ENCODE data around the gene FBXO42. TPM values are rescaled to one million over a fixed set of nuclear protein-coding genes. Genes with fewer than 3 reads are reported as not detected.

The FBXO42 gene
- total RNA-seq, 1 donor from 2014 or later = 19.0 TPM

GRCh38 chr1:16243215-16243610 is 109.1 kb downstream of the FBXO42 start:
- ChIA-PET CTCF (interaction anchor here (0.8 to 4.3 kb wide), 4 partner anchors 39 to 163 kb away, joined by 3 to 55 read pairs (median 13); no protein-coding TSS in a partner anchor), POLR2A (no interaction called here)
- Mint-ChIP-seq H3K27ac (no peak overlapping the region), H3K27me3 (no peaks in the 10 kb centered on the region), H3K4me3 (no peak overlapping the region), H3K9me3 (no peaks in the 10 kb centered on the region), H3K36me3 (ENCODE audit: low read depth) (peaks cover 13% of the 10 kb centered on the region), H3K4me1 (peaks cover 7% of the 10 kb centered on the region)
- no peak for TF ChIP-seq CTCF (IDR thresholded peaks at IDR 0.05)
- ATAC-seq (ENCODE audit: low read depth) (no peak), DNase-seq (no peak)
- intact Hi-C loops (cut with micrococcal nuclease) = no loop called here

GRCh38 chr1:16242556-16243214 is 109.6 kb downstream of the FBXO42 start:
- POLR2A ChIA-PET = interaction anchor here (0.7 kb wide), 1 partner anchor 235 kb away, joined by 3 read pairs; no protein-coding TSS in a partner anchor
- Mint-ChIP-seq H3K9me3 (no peaks in the 10 kb centered on the region), H3K36me3 (ENCODE audit: low read depth) (peaks cover 11% of the 10 kb centered on the region), H3K4me1 (peaks cover 8% of the 10 kb centered on the region), H3K4me3 (no peak overlapping the region), H3K27me3 (no peaks in the 10 kb centered on the region), H3K27ac (no peak overlapping the region)
- CTCF ChIA-PET = interaction anchor here (0.8 to 4.3 kb wide), 2 partner anchors 120 to 162 kb away, joined by 3 to 55 read pairs; no protein-coding TSS in a partner anchor
- no peak for TF ChIP-seq CTCF (IDR thresholded peaks at IDR 0.05)
- no peak for DNase-seq
- ATAC-seq (ENCODE audit: low read depth) = no peak
- intact Hi-C loops (cut with micrococcal nuclease) = no loop called here

DNA sequence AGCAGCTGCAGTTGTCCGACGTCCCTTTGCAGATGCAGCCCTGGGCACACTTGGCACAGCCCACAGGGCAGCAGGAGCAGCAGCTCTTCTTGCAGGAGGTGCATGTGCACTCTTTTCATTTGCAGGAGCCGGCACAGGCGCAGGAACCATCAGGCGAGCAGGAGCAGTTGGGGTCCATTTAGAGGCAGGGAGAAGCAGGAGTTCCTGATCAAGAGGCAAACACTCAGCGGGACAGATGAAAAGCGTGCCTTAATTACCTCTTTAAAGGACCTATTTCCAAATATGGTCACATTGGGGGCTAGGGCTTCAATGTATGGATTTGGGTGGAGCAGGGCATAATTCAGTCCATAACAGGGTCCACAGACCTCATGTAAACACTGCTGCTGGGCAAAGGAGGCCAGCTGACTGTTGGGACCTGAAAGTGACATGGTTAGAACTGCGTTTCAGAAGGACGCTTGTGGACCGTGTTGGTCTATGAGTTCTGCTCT is 111.0 kb downstream of the FBXO42 start:
- H3K36me3 Mint-ChIP-seq (ENCODE audit: low read depth) = peaks cover 5% of the 10 kb centered on the region
- CTCF ChIA-PET = interaction anchor here (0.8 kb wide), 1 partner anchor 53 kb away, joined by 3 read pairs; no protein-coding TSS in a partner anchor

DNA sequence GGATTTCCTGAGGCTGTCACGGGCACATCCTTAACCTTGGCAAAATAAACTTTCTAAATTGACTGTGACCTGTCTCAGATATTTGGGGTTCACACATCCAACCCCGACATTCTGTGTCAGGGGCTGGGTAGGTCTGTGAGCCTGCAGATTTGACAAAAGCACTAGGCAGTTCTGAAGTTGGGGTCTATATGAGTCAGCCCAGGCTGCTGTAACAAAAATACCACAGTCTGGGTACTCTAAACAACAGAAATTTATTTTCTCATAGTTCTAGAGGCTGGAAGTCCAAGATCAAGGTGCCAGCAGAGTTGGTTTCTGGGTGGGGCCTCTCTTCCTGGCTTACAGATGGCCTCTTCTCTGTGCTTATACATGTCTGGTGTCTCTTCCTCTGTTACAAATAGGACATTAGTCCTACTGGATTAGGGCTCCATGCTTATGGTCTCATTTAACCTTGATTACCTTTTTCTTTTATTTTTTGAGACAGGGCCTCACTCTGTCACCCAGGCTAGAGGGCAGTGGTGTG is 112.2 kb downstream of the FBXO42 start:
- H3K27me3 Mint-ChIP-seq = no peaks in the 10 kb centered on the region
- no peak for TF ChIP-seq CTCF (IDR thresholded peaks at IDR 0.05)
- DNase-seq (no peak), ATAC-seq (ENCODE audit: low read depth) (no peak)
- H3K4me3 Mint-ChIP-seq = no peak overlapping the region
- ChIA-PET CTCF (no interaction called here), POLR2A (interaction anchor here (0.7 kb wide), 1 partner anchor 23 kb away, joined by 4 read pairs; no protein-coding TSS in a partner anchor)
- H3K27ac Mint-ChIP-seq = no peak overlapping the region
- H3K4me1 Mint-ChIP-seq = peaks cover 16% of the 10 kb centered on the region
- H3K36me3 Mint-ChIP-seq (ENCODE audit: low read depth) = peaks cover 2% of the 10 kb centered on the region
- intact Hi-C loops (cut with micrococcal nuclease) = no loop called here
- no peaks in the 10 kb centered on the region for H3K9me3 Mint-ChIP-seq

More for the DNA sequence above, 111.0 kb downstream of the FBXO42 start:
- H3K4me3 Mint-ChIP-seq = no peak overlapping the region
- H3K27ac Mint-ChIP-seq = no peak overlapping the region
- DNase-seq = no peak
- POLR2A ChIA-PET = no interaction called here
- ATAC-seq (ENCODE audit: low read depth) = no peak
- H3K9me3 Mint-ChIP-seq = no peaks in the 10 kb centered on the region
- no peaks in the 10 kb centered on the region for H3K27me3 Mint-ChIP-seq
- H3K4me1 Mint-ChIP-seq = peaks cover 12% of the 10 kb centered on the region
- intact Hi-C loops (cut with micrococcal nuclease) = no loop called here
- TF ChIP-seq CTCF (IDR thresholded peaks at IDR 0.05) = no peak

- DNase-seq (no peak), ATAC-seq (ENCODE audit: low read depth) (no peak)
- peak overlapping the region; percentile 90 for H3K4me3 Mint-ChIP-seq
- no peak for TF ChIP-seq CTCF (IDR thresholded peaks at IDR 0.05)
- intact Hi-C loops (cut with micrococcal nuclease) = loop anchor here (1.0 to 2.0 kb wide), 4 partner anchors 115 to 713 kb away; partner anchors contain the start of genes FBXO42 and SZRD1
- no peaks in the 10 kb centered on the region for H3K27me3 Mint-ChIP-seq
- ChIA-PET CTCF (interaction anchor here (1.1 to 1.3 kb wide), 2 partner anchors 20 to 126 kb away, joined by 3 to 4 read pairs; no protein-coding TSS in a partner anchor), POLR2A (interaction anchor here (0.6 to 1.8 kb wide), 10 partner anchors 10 to 540 kb away, joined by 3 to 11 read pairs (median 3); no protein-coding TSS in a partner anchor)
- no peaks in the 10 kb centered on the region for H3K9me3 Mint-ChIP-seq
- peaks cover 4% of the 10 kb centered on the region for H3K36me3 Mint-ChIP-seq (ENCODE audit: low read depth)
- H3K27ac Mint-ChIP-seq = peak overlapping the region; percentile 95
- H3K4me1 Mint-ChIP-seq = peaks cover 12% of the 10 kb centered on the region
Measured at GRCh38 chr1:16237343-16237830, 114.9 kb downstream of the FBXO42 start.

Data from activated B cell treated with CpG ODN at 0.5 μM for 24 hours (primary cell).